Stomach smooth muscle (tissue), 2 donors: Measurements from ENCODE around the gene PTDSS2.

ENCODE experiments used
- H3K27ac ChIP-seq: one replicate; pipeline ENCODE4 v1.7.0; 2013; ENCODE audit warnings: mild to moderate bottlenecking, low read length, inconsistent platforms
- H3K27me3 ChIP-seq, 2 donors: one replicate each; pipeline ENCODE4 v1.7.0; 2013; ENCODE audit warnings: low read length in 2 of 2; ENCODE audit not compliant: insufficient read depth in 2 of 2, control insufficient read depth in 1 of 2
- H3K36me3 ChIP-seq, 2 donors: one replicate each; pipeline ENCODE4 v1.7.0; 2013; ENCODE audit warnings: low read length in 2 of 2; ENCODE audit not compliant: control insufficient read depth in 2 of 2, insufficient read depth in 2 of 2
- H3K4me1 ChIP-seq: one replicate; pipeline ENCODE4 v1.7.0; 2013; ENCODE audit warnings: low read length; ENCODE audit not compliant: control insufficient read depth, insufficient read depth
- H3K4me3 ChIP-seq, 2 donors: one replicate each; pipeline ENCODE4 v1.7.0; 2013; ENCODE audit warnings: low read length in 2 of 2
- H3K9ac ChIP-seq, 2 donors: one replicate each; pipeline ENCODE4 v1.7.0; 2013; ENCODE audit warnings: low read length in 2 of 2, mild to moderate bottlenecking in 1 of 2
- H3K9me3 ChIP-seq, 2 donors: one replicate each; pipeline ENCODE4 v1.7.0; 2013; ENCODE audit warnings: low read length in 2 of 2; ENCODE audit not compliant: control insufficient read depth in 2 of 2
- donor health status: healthy.
- donor health status: Pancreatic carcinoma.

The PTDSS2 gene

DNA sequence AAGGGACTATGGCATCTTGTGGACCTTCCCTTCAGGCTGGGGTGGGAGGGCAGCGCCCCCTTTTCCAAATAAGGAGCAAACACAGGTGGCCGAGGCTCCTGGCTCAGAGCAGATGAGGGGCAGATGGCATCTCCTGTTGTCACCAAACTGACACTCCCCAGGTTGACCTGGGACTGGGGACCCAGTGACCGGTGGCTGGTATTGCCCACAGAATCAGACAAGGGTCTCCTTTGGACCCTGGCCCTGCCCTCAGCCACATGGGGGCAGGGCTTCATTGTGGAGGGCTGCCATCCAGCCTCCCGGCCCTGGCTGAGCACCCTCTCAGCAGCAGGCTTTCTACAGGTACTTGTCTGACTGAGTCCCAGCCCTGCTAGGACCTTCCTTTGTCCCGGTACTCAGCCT is 34.4 kb upstream of the PTDSS2 start:
- Histone ChIP-seq H3K27ac (no peak overlapping the region), H3K9me3 (no peaks in the 10 kb centered on the region), H3K36me3 (no peaks in the 10 kb centered on the region), H3K27me3 (peaks cover 25 to 45% of the 10 kb centered on the region in 2 donors), H3K9ac (no peak overlapping the region), H3K4me3 (peak overlapping the region in 1 of 2 donors; percentile 15), H3K4me1 (peaks cover 14% of the 10 kb centered on the region)

DNA sequence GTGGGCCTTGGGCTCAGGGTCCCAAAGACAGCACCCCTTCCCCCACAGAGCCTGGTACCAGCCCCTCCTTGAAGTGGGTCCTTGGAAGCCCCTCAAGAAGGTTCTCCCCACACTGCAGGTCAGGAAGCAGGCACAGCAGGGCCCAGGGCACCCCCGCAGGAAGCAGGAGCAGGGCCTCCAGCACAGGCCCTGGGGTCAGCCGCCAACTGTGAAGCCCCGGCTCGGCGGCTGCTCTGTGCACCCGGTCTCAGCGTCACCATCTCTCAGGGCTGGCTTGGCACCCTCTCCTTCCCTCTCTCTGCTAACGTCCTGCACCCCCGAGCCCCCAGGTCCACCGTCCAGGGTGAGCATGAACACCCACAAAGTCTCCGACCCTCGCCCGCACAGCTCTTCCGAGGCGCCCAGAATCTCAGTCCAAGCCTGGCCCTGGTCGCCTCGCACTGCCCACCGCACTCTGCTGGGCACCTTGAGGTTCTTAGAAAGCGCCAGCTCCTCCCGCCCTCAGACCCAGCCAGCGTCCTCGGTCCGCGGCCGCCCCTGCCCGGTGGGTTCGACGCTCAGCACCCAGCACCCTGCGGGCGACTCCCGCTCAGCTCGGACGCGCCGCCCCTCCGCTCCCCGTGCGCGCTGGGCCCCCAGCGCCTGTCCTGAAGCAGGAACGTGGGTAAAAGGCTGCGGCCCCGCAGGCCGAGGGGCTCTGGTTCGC is 33.9 kb upstream of the PTDSS2 start:
- H3K4me3 ChIP-seq: peak overlapping the region in 1 of 2 donors; percentile 54

DNA sequence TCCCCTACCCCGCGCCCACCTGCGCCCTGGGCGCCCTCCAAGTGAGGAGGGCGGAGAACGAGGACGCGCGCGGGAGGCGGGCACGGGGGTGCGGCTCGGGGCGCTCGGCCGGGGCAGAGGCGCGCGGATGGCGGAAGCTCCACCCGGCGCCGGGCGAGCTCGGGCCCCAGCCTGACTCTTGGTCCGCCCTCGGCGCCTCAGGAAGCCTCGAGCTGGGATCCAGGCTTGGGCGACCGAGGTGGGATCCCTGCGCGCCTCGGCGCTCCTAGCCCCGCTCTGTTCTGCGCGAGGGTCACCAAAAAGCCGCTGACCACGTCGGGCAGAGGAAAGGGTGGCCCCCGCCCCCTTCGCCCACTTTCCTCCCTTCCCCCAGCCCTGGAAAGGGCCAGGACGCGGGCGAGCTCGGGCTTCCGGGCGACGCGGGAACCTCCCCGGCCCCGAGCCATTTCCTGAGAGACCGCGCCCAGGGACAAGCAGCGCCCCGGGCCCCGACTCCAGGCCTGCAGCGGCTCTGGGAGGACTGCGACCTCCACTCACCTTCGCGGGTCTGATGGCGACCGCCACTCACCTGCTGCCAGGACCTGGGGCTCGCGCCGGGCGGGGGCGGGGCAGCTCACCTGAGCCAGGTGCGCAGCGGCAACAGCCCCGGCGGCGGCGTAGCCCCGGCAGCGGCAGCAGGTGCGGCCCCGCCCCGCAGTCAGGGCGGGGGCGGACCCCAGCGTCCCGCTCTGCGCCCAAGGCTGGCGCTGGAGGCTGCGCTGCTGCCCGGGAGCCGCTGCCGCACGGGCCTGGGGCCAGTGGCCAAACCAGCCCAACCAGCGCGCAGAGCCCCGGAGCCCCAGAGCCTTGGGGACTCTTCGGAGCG is 33.1 kb upstream of the PTDSS2 start:
- Histone ChIP-seq H3K4me1 (peaks cover 14% of the 10 kb centered on the region), H3K27ac (no peak overlapping the region), H3K4me3 (peak overlapping the region in 1 of 2 donors; percentile 54), H3K9me3 (no peaks in the 10 kb centered on the region), H3K9ac (no peak overlapping the region), H3K36me3 (no peaks in the 10 kb centered on the region), H3K27me3 (peaks cover 27 to 45% of the 10 kb centered on the region in 2 donors)

More for the DNA sequence above, 33.9 kb upstream of the PTDSS2 start:
- no peak overlapping the region for H3K9ac ChIP-seq
- no peaks in the 10 kb centered on the region for H3K36me3 ChIP-seq
- H3K4me1 ChIP-seq: peaks cover 14% of the 10 kb centered on the region
- no peak overlapping the region for H3K27ac ChIP-seq
- H3K27me3 ChIP-seq: peaks cover 27 to 45% of the 10 kb centered on the region in 2 donors
- H3K9me3 ChIP-seq: no peaks in the 10 kb centered on the region

DNA sequence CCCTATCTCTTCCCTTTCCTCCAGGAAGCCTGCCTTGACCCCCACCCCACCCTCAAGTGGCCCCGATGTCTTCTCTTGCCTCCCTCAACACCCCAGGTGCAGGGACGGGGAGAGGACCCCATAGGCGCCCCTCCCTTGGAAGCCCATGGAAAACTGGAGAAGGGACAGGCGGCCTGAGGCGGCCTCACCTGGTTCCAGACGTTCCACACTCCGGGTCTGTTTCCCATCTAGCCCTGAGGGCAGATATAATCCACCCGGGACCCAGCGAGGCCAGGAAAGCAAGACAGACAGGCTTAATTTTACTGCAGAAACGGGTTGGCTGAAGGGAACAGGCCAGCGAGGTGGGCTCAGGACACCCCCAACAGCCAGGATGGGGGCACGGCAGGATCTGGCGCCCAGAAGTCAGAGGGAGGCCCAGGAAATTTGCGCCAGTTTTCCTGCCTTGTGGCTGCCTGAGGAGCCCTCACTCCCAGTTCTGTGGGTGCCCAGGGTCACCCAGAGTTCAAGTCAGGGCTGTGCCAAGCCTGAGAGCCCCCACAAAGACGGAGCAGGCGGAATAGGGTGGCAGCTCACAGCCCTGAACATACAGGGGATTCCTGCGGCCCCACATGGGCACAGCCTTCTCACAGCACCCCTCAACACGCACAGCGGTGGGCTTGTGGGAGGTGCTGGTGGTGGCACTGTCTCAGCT is 32.3 kb upstream of the PTDSS2 start:
- no peak overlapping the region for H3K27ac ChIP-seq

DNA sequence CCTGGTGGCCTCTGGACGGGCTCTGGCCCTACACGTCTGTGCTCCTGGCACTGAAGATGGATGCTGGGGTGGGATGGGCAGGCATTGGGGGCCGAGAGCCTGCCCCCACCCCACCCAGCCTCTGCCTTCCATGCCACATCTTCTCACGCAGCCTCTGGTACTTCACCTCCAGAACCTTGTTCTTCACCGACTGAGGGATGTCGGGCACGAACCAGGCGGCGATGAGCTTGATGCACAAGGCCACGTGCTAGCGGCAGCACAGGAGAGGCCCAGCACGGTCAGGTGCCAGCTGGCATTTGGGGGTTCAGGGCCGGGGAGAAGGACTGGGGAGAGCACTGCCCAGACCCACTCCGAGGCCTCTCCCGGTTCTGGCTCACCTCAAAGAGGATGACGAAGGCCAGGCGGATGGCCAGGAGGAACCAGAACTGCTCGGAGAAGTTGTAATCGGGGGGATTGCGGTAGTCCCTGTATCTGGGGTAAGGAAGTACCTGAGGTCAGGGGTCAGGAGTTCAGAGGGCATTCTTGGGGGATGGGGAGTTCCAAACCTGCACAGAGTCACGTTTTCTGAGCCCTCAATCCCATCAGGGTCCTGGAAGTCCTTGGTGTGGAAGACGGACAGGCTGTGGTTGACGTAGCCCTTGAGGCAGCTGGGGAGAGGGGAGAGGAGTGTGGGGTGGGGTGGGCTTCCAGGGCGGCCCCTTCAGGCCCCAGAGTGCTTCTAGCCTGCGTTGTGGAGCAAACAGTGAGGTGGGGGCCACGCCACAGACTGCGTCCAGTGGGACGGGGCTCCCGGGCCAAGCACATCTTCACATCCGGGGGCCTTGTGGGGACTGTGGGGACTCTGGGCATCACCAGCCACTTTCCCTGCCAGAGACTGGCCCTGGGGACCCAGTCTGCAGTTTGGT is 31.5 kb upstream of the PTDSS2 start:
- no peaks in the 10 kb centered on the region for H3K9me3 ChIP-seq
- no peak overlapping the region for H3K27ac ChIP-seq
- no peak overlapping the region for H3K4me3 ChIP-seq
- no peak overlapping the region for H3K9ac ChIP-seq
- H3K4me1 ChIP-seq: peaks cover 14% of the 10 kb centered on the region
- H3K27me3 ChIP-seq: peaks cover 27 to 45% of the 10 kb centered on the region in 2 donors
- no peaks in the 10 kb centered on the region for H3K36me3 ChIP-seq

More for the DNA sequence above, 32.3 kb upstream of the PTDSS2 start:
- Histone ChIP-seq H3K4me1 (peaks cover 14% of the 10 kb centered on the region), H3K4me3 (no peak overlapping the region), H3K9me3 (no peaks in the 10 kb centered on the region), H3K27me3 (peaks cover 27 to 45% of the 10 kb centered on the region in 2 donors), H3K9ac (no peak overlapping the region), H3K36me3 (no peaks in the 10 kb centered on the region)

DNA sequence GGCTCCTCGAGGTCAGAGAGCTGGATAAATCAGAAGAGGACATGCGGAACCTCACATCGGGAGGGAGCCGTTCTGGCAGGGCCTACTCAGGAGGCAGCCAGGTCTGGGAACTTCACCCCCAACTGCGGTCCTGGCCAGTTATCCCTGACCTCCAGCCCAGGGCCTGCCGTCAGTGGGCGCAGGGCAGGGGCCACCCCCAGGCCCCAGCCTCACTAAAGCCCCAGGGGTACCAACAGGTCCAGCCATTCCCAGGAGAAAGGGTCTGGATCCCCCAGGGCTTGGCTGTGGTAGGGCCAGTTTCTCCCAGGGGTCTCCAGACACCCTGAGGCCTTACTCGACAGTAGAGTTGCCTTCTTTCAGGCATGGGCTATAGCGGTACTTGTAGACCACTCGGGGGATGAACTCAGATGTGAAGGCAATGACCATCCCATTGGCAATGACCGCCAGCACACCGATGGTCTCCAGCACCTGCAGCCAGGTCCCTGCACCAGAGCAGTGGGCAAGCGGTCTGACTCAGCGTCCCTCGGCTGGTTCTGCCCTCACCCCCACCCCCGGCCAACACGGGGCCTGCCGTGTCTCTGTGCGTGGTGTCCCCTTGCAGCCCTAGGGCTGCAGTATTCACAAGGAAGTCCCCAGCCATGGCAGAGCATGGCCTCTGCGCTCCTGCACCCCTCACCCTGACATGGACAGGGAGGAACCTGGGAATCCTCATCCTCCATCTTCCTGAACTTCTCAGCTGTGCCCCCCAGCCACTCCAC is 30.7 kb upstream of the PTDSS2 start:
- H3K9ac ChIP-seq: no peak overlapping the region
- peaks cover 13% of the 10 kb centered on the region for H3K4me1 ChIP-seq
- H3K9me3 ChIP-seq: no peaks in the 10 kb centered on the region
- peaks cover 32 to 50% of the 10 kb centered on the region in 2 donors for H3K27me3 ChIP-seq
- no peaks in the 10 kb centered on the region for H3K36me3 ChIP-seq
- no peak overlapping the region for H3K27ac ChIP-seq
- no peak overlapping the region for H3K4me3 ChIP-seq

DNA sequence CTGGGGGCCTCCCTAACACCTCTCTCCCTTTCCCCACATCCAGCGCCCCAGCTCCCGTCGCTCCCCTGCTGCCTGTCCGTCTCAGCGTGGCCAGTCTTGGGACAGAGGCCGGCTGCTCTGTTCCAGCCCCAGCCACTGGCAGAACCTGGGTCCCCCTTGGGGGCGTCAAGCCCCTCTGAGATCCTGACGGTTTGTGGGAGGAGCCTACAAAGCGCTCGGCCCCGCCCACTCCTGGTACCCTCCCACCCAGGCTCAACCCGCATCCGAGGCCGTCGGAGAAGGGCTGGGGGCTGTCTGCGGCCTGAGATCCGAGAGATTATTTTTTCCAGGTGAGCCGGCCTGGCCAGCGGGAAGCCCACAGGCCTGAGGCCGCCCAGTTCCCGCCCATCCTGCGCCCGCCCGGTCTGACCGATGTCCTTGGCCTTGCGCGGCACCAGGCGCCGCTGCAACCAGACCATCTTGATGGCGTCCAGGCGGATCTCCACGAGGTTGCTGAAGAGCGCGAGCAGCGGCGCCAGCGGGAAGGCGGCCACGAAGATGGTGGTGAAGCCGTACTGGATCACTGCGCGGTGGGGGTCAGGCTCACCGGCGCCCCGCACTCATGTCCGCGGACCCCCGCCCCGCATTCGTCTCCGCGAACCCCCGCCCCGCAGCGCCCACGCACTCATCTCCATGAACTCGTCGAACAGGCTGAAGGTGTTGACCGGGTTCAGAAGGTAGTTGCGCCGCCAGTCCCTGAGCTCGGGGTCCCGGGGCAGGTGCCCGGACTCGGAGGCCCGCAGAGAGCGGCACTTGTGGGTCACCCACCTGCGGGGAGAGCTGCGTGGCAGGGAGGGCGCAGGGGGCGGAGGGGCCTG is 29.8 kb upstream of the PTDSS2 start:
- H3K27me3 ChIP-seq: peaks cover 31 to 47% of the 10 kb centered on the region in 2 donors

DNA sequence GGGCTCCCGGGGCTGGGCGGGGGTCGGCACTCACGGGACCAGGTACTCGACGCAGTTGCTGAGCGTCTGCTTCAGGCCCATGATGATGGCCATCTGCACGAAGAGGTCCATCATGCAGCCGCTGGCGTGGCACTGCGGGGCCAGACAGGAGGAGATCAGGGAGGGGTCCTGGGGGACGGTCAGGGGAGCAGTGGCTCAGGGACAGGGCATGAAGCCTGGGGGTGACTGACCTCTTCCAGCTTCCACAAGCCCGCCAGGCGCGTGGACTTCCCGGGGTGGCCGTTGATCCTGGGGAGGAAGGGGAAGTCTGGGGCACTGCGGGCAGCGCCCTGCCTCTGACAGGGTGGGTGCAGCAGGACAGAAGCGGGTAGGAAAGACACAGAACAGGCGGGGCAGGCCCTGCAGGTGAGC is 29.2 kb upstream of the PTDSS2 start:
- Histone ChIP-seq H3K4me3 (no peak overlapping the region), H3K9me3 (no peaks in the 10 kb centered on the region), H3K4me1 (peaks cover 12% of the 10 kb centered on the region), H3K27ac (no peak overlapping the region), H3K36me3 (no peaks in the 10 kb centered on the region), H3K9ac (no peak overlapping the region), H3K27me3 (peaks cover 25 to 41% of the 10 kb centered on the region in 2 donors)

More for the DNA sequence above, 29.8 kb upstream of the PTDSS2 start:
- no peaks in the 10 kb centered on the region for H3K9me3 ChIP-seq
- H3K9ac ChIP-seq: no peak overlapping the region
- no peak overlapping the region for H3K27ac ChIP-seq
- no peaks in the 10 kb centered on the region for H3K36me3 ChIP-seq
- H3K4me1 ChIP-seq: peaks cover 12% of the 10 kb centered on the region
- no peak overlapping the region for H3K4me3 ChIP-seq

DNA sequence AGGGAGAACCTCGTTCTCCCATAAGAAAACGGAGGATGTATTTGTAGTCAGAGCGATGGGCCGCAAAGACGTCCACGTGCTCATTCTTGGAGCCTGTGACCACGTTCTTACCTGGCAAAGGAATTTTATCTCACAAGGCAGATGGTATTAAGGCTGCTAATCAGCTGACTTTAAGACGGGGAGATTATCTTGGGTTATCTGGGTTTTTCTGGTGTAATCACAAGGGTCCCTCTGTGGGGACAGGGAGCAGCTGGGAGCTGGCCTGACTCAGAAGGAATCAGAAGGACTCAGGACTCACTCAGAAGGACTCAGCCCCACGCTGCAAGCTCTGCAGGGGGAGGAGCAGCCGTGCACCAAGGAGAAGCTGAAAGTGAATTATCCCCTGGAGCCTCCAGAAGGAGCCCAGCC is 27.8 kb upstream of the PTDSS2 start:
- no peak overlapping the region for H3K4me3 ChIP-seq
- no peak overlapping the region for H3K9ac ChIP-seq
- H3K36me3 ChIP-seq: no peaks in the 10 kb centered on the region
- no peak overlapping the region for H3K27ac ChIP-seq
- no peaks in the 10 kb centered on the region for H3K9me3 ChIP-seq
- H3K27me3 ChIP-seq: peaks cover 24 to 27% of the 10 kb centered on the region in 2 donors
- no peaks in the 10 kb centered on the region for H3K4me1 ChIP-seq
